ENCODE data around the gene RNPEPL1.
"Not testable (repeated sequence)": the region's sequence is repeated elsewhere in the genome, so short reads cannot be mapped to it uniquely, and the experiment has no call there.

RNPEPL1 gene

DNA sequence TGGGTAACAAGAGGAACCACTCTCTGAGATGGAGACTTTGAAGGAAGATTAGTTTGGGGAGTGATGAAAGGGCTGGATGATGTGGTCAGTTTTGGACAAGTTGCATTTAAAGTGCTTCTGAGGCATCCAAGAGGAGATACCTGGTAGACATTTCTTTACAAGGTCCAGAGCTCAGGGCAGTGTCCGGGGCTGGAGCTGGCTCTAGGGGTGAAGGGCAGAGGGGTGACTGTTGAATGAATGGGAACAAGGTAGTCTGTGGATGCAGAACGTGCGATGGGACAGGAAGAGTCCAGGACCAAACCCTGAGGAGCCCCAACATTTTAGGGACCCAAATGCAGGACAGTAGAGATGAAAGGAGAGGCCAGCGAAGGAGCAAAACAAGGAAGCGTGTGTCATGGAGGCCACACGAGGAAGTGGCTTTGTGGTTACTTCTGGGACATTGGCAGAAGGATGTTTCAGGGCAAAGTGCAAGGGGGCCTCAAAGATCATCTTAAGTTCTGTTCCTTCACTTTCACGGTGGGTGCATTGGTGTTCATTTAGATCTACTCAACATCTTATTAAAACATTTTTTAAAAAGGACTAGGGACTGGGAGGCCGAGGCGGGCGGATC is 43.4 kb downstream of the RNPEPL1 start:
- no peak for DNase-seq

DNA sequence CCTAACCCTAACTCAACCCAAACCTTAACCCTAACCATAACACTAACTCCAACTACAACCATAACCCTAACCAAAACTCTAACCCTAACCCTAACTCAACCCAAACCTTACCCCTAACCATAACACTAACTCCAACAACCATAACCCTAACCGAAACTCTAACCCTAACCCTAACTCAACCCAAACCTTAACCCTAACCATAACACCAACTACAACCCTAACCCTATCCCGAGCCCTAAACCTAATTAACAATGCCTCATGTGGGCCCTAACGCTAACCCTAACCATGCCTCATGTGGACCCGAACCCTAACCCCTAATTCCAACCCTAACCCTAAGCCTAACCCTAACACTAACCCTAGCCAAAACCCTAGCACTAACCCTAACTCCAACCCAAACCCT is 45.5 kb downstream of the RNPEPL1 start:
- no peak for DNase-seq

DNA sequence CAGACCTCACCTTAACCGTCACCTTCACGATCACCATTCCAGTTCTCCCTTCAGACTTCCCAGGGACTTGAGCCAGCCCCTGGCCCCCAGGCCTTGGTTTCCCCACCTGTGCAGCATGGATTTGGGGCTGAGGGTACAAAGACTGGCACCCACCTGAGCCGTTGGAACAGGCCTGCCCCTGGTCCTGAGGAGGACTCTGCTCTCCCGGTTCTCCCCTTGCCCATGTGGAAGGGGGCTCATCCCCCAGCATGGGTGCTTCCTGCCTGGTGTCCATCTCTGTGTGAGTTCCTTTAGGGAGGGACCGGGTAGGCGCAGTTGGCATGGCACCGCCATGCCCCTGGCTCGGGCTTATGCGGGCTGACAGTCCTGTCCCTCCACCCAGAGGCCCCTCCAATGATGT is 46.1 kb downstream of the RNPEPL1 start:
- DNase-seq = no peak

DNA sequence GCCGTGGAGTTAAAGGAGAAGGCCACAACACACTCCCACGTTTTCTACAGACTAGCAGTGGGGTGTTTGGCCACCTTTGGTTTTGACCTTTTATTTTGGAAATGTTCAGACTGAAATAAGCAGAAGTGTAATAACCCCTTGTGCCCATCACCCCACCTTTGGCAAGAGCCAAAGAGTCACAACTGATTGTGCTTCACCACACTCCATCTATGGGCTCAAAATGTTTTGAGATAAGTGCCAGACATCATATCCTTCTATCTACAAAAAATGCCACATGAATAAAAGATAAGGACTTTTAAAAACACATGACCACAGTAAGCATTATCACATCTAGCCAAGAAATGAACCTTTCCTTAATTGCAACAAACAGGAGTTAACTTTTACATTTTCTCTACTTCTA is 47.1 kb downstream of the RNPEPL1 start:
- DNase-seq = no peak

DNA sequence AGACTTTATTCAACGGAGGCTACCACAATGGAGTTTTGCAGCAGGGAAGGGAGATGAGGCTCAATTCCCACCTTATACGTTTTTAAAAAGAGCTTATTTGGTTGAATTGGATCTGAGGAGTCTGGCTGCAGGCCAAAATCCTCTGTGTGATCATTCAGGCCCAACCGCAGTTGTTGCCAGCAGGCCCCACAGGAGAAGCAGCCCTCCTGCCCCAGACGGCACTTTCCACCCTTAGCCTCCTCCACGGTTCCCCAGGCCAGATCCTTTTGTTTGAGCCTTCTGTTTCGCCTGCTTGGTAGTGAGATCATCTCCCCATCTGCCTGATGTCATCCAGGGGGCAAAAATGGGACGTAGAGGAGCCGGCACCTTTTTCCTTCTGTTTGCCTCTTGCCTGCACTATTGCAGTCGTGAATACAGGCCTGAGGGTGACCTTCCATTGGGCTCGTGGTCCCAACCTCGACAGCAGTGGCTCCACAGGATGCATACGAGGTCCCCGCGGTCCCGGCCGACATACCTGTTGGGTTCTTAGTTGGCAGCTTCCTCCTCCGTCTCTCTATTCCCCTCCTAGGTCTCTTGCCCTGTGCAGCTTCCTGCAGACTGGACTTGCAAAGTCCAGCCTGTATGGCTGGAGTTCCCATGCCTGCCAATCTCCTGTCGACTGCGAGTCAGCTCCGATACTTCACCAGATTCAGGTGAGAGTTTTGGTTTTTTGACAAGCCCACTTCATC is 47.7 kb downstream of the RNPEPL1 start:
- DNase-seq = no peak

DNA sequence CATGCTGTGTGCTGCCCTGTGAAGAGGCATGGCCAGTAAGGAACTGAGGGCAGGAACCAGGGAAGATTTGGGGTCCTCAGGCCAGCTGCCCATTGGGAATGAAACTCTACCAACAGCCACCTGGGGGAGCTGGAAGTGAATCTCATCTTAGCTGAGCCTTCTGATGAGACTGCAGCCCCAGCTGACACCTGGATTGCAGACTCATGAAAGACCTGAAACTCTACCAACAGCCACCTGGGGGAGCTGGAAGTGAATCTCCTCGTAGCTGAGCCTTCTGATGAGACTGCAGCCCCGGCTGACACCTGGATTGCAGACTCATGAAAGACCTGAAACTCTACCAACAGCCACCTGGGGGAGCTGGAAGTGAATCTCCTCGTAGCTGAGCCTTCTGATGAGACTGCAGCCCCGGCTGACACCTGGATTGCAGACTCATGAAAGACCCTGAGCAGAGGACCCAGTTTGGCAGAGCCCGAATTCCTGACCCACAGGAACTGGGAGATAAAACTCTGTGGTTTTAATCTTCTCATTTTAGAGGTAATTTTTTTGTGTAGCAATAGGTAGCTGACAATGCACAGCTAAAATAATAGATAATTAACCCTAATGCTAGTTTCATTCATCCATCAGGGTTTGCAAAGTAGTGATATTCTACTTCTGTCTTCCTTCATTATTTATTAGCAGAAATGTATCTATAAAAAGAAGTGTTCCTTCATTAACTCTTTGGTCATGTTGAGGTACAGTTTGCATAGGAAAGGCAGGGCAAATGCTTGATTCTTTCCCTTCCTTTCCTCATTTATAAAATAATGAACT is 48.8 kb downstream of the RNPEPL1 start:
- DNase-seq = not testable (repeated sequence)

DNA sequence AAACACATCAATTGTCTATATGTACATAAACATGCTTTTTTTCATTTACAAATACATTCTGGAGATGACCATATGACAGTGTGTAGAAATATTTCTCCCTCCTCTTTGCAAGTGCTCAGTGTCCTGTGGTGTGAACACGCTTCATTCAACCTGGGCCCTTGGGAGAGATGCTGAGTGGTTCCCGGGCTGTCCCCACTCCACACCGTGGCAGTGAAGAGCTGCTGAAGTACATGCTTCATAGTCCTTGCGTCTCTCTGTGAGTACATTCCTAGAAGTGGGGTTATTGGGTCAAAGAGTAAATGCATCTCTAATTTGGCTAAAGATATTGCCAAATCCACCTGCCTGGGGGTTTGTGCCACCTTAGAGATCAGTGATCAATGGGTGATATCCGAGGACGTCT is 50.5 kb downstream of the RNPEPL1 start:
- DNase-seq = no peak

DNA sequence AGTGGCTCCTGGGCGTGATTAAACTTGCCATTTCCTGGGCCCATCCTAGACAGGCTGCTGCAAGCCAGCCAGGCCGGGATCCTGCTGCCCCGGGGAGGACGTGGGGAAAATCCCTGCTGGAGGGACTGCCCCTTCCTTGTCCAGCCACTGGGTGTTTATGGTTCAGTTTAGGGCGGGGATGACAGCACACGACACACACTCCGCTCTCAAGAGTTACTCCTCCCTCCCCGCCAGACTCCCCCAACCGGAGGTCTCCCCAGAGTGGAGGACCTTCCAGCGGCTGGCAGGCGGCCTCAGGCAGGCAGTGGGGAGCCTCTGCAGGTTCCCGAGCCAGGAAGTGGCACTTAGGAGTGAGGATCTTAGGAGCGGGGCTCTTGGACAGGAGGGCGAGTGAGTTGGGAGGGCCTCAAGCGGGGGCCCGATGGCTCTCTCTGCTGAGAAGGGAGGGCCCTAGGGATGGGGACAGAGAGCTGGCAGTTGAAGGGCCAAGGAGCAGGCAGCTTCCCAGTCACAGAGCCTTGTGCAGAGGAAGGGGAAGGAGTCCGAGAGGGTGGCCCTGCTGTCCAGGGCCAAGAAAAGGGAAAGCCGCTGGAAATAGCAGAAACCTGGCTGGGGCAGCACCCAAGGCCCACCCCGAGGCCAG is 51.3 kb downstream of the RNPEPL1 start:
- DNase-seq = no peak

DNA sequence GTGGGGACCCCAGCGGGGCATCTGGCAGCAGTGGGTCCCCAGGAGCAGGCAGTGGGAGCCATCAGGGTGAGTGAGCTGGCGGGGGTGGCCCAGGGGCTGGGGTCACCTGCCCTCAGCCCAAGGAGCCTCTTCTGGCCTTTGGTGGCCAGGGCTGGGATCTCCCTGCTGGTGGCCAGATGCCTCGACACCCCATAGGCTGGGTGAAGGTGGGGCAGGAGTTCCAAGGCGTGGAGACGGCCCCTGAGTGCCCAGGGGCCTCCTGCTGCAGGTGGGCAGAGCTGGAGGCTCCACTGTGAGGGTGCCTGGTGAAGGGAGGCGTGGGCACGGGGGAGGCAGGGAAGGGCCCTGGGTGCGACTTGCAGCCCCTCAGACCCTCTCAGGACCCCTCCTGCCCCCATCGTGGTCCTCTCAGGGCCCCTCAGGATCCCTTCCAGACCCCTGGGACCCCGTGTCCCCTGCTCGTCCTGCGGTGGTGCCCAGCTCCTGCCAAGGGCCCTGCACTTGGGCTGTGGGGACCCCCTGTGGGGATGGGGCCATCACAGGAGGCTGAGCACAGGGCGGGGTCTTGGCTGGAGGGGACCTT is 52.0 kb downstream of the RNPEPL1 start:
- no peak for DNase-seq

DNA sequence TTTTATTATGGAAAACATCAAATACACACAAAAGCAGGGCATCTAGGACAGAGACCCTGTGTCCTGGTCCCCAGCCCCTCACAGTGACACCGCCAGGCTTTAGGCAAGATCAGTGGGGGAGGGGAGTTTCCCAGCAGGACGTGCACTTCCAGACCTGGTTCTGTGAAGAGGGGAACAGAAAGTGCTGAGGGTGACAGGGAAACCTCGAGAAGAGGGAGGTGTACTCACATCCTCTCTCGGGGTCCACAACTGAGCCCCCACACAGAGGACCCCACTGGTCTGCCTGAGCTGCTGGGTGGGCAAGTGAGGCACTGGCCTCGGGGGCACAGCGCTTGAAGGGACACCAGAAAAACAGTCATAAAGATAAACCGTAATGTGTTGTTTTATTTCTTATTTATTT is 52.6 kb downstream of the RNPEPL1 start:
- DNase-seq = no peak

DNA sequence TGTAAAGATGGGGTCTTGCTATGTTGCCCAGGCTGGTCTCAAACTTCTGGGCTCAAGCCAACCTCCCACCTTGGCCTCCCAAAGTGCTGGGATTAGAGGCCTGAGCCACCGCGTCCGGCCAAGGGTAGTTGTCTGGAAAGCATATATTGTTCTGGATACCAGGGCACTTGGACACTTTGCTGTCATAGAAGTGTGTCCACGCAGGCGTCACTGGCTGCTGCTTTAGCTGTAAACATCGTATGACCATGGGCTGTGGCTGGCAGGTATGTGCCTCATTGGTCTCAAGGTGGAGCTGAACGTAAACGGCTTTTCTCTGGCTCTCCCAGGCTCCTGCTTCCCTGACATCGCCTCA is 53.8 kb downstream of the RNPEPL1 start:
- DNase-seq = no peak

DNA sequence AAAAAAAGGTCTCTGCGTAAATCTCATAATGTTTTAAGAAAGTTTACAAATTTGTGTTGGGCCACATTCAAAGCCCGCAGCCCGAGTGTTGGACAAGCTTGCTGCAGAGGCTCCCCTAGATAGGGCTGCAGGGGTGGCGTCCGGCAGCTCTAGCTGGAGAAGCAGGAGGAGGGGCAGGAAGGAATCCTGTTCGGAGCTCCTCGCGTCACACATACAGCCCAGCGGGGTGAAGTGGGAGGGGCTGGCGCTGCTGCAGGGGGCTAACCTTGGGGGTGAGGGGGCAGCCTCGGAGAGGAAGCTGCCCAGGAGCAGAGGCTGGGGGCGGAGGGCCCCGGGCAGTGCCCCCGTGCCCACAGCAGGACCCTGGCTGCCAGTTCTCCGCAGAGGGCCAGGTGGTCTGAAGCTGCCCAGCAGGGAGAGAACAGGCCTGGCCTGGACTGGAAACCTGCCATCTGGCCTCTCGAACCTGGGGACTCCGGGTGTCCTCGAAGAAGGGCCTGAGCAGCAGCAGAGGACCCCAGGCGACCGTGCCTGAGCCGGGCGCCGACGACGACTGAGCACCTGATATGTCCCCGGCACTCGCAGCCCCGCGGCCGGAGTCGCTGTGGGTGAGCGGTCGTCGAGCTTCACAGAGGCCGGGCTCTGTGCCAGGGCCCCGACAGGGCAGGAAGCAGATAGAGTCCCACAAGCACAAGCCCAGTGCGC is 54.4 kb downstream of the RNPEPL1 start:
- DNase-seq = peak; percentile 4

DNA sequence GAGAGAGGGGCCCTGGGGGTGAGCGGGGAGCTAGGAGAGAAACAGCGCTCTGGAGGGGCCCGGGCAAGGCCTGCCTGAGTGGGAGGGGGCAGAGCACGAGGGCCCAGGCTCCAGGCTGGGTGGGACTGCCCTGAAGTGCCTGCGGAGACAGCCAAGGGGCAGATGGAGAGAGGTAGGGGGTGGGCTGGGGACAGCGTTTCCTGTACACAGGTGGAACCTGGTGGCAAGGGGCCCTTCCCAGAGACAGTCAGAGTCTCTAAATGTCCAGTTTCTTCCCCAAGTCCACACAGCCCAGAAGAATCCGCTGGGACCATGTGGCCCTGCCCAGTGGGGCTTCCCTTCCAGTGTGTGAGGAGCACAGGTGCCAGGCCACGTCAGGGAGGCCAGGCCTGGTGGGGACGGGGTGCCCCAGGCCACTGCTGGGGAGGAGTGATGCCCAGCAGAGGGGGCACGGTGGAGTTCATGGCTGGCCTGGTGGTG is 55.3 kb downstream of the RNPEPL1 start:
- no peak for DNase-seq

DNA sequence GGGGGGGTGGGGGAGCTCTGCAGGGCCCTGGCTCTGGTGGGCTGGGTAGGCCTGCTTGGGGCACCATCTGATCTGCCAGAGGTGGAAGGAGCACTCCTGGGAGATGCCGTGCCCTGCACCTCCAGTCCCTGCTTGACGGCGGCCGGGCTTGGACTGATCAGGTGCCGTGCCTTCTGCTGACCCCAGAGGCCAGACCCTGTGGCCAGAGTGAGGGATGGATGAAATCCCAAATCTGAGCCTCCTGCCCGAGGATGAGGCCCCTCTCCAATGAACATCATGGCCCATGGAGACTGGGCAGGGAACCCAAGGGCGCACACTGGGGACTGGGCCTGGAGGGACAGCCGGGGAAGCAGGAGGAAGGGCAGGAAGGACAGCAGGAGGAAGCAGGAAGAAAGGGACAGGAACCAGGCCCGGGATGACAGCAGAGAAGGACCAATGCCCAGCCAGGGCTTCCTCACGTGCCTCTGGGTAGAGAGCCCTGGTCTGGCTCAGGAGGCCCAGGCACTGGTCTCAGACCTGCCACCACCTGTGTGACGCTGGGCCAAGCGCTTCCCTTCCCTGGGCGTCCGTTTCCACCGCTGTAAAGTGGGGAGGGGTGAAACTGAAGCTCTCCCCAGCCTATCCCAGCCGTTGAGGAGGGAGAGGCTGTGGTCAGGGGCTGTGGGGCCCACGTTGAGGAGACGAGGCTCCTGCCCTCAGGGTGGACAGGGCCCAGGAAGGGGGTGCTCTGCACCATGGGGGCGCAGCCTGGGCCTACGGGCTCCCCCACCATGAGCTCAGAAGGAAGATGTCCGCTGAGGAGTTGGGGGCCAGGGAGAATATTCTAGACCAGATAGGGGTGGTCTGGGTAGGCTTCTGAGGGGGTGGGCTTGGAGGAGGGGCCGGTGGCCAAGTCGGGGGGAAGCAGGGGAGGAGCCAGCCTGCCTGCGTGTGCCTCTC is 56.0 kb downstream of the RNPEPL1 start:
- no peak for DNase-seq

DNA sequence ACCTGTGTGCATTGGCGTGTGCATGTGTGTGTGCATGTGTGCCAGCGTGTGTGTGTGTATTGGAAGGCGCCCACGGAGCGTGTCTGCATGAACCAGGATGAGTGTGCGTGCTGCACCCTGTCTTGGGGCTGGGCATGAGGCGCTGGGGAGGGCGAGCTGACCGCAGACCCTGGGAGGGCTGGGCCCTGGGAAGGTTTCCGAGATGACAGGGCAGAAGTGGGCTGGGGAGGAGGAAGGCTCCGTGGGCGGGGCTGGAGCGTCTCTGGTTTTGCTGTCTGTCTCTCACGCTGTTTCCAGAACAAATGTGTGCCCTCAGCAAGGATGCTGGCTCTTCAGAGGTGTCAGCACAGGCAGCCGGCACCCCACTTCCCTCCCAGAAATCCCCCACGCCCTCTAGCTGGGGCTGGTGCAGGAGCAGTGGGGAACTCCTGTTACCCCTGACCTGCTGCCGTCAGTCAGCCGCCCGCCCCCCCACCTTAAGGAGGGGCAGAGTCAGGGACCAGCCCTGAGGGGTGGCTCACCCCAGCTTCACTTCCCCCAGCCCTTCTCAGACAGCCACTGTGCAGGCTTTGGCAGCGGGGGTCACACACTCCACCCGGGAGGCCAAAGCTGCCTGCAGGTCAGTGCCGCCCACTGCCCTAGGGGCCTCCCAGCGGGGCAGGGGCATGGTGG is 56.8 kb downstream of the RNPEPL1 start, which contains the start of gene GPR35:
GPR35 (plus strand) TSS at position 531 of the 672 bp plus-strand sequence. CDS start 4,473 bp downstream, outside the sequence.
- no peak for DNase-seq

DNA sequence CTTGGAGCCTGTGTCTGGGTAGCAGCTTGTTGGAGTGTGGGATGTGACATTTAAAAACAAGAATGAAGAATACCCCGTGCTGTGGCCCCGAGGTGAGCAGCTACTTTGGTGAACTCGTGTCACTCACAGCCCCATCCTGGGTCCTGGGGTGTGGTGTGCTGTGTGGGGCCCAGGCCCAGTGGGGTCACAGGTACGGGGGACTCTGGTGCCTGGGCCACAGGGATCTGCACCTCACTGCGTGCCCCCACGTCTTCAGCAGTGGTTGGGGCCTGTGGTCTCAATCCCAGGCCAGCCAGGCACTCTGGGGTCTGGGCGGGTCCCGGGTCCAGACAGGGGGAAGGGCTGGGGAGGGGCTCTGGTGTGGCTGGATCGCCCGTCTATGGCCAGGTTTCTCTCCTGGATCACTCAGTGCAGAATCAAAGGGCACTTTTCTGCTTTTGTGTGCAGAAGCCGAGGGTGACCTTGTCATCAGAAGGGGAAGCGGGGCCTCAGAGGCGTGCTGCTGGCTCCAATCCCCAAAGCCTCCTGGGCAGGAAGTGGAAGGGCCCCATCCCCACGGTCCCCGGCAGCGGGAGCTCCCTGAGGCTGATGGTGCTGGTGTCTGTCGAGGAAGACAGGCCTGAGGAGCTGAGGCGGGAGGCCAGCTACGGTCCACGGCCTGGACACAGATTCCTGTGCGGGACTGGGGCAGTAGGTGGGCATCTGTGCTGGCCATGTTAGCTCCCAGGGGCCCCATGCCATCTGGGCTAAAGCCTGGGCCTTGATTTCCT is 58.4 kb downstream of the RNPEPL1 start:
- no peak for DNase-seq

DNA sequence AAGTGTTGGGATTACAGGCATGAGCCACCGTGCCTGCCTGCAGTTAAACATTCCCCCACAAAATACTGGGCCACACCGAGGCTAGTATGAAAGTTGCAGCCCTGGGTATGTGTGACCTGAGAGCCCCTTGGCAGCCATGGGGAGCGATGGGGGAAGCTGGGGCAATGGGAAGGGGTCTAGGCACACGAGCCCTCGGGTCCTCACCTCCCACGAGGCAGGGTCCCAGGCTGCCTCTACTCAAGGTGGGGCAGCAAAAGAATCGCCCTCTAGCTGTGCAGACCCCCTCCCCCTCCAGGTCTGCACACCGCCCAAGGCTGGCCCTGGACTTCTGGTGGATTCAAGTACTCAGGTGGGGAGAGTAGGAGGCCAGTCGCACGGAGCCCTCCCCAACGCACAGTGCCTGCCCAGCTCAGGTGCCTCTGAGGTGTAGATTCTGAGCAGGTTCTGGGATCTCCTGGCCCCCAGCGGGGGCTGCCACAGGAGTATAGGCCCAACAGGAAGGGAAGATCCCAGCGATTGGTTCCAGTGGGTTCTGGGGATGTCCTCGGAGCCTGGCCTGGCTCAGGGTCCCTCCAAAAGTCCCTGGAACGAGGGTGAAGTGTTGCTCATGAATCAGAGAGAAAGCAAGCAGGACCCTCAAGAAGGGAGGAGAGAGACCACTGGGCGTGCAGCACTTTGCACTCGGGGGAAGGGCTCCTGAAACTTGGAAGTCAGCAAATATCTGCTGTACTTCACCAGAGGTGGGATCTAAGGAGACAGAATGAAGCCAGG is 59.6 kb downstream of the RNPEPL1 start:
- DNase-seq = no peak

DNA sequence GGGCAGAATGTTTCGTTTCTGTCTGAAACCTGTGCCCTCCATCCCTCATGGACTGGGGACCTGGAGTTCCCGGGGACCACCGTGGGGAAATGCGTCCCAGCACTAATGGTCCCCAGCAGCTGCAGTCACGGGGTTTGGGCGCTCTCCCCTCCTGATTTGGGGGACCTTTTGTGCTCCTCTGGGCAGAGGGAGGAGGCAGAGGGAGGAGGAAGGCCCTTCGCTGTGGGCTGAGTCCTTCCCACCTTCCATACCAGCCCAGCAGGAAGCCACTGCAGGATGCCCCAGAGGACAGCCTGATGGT is 60.2 kb downstream of the RNPEPL1 start:
- DNase-seq = no peak
